IPS DF 4.7 (cell line): Measurements from ENCODE around the gene KAZN.

Source experiments
- DNase-seq: peaks from one replicate; pipeline ENCODE4 v3.0.0-alpha.2; 2013; ENCODE audit warnings: low spot score; ENCODE audit errors: extremely low read depth

KAZN gene

GRCh38 chr1:15153184-15153841 lies 554.8 kb downstream of the KAZN start, which contains the start of gene TMEM51:
Gene TMEM51, plus strand, starts transcription at chr1:15153747. Its CDS starts 61,341 bp downstream, at chr1:15215088.
- DNase-seq: no peak

- no peak for DNase-seq
Measured at GRCh38 chr1:15153842-15154479, 555.5 kb downstream of the KAZN start.

DNA sequence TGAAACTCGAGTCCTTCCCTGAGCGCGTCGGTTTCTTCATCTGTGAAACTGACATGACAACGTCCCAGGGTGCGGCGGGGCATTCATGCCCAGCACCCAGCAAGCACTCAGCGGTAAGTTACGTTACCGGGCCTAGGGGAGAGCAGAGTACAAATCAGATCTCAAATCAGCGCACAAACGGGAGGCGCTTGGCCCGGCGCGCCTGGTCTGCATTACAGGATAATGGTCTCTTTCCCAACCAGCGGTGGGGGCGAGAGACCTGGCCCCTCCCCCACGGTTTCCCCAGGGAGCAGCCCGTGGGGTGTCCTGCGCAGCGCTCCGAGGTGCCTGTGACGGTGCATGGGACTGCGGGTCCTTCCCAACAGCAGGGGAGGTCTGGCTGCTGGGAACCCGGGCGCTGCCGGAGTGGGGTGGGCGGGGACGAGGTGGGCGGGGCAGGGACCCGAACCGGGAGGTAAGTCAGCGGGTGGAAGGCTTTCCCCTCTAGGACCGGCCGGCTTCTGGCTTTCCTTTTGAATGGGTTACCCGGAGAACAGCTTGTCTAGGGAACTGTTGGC lies 556.1 kb downstream of the KAZN start:
- no peak for DNase-seq

GRCh38 chr1:15155191-15155590 lies 556.7 kb downstream of the KAZN start:
- no peak for DNase-seq

- no peak for DNase-seq
Measured at GRCh38 chr1:15155888-15156741, 557.6 kb downstream of the KAZN start.

DNA sequence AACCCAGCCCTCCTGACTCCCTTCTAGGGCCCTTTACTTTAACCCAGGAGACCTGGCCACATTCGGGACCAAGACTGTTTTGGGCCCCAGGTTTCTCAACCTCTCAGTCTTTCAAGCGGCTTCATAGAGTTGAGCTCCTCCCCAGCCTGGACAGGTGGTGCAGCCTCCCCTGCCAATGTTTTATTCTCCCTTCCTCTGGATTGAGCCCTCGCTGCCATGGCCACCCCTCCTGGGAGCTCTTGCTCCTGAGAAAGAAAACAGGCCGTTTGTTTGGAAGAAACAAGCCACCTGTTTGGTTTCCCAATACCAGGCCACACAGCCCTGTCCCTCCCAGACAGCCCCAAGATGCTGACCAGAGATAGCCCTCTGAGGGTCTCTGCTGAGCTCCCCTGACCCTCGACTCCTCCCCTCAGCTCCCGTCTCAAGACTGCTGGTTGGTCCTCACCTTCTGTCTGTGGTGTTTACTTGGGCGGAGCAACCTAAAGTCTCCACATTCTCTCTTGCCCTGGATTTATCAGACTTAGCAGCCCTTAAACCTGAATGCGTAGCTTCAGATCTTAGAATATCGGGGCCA lies 558.4 kb downstream of the KAZN start:
- DNase-seq: no peak

GRCh38 chr1:15157524-15158399 lies 559.3 kb downstream of the KAZN start:
- no peak for DNase-seq

DNA sequence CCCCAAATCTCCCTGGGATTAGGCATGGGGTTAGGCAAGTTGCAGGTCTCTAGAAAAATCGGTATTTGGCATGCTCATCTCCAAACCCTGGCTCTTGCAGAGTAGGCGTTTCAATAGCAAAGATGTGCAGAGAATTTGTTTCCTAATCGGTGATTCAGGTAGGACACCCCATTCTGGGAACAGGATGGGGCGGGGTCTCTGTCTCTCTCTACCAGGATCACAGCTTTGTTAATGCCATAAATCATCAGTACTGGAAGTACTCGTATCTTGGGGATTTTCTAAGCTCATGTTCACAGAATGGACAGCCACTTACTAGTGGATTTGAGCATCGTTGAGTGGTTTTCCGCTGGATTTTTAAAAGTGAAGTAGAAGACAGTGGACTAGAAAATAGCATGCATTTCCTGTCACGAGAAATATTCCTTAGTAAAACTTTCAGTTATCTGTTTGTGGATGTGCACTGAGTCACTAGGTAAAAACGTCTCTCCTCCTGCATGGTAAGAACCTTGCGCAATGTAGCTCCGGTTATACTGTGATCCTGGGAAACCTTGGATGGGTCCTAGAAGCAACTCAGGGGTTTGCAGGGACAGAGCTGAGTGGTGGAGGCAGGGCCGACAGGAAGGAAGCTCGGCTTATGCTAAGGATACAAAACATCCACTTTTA lies 560.2 kb downstream of the KAZN start:
- no peak for DNase-seq

GRCh38 chr1:15159166-15159555 lies 560.7 kb downstream of the KAZN start:
- no peak for DNase-seq

GRCh38 chr1:15160626-15161025 lies 562.1 kb downstream of the KAZN start:
- DNase-seq: no peak

GRCh38 chr1:15167386-15167785 lies 568.9 kb downstream of the KAZN start:
- no peak for DNase-seq
